Hypothalamus (tissue), 51 donors: Measurements from ENCODE around the gene UNC13A.
"Not testable (repeated sequence)": the region's sequence is repeated elsewhere in the genome, so short reads cannot be mapped to it uniquely, and the experiment has no call there.

ENCODE experiments used
- DNase-seq, 51 donors: peaks; one replicate each; lab custom pipeline; 2025; lab: John Stamatoyannopoulos, UW

The UNC13A gene

GRCh38 chr19:17577457-17578097, 110.6 kb downstream of the UNC13A start:
- no peak for DNase-seq

- DNase-seq = no peak
Measured at GRCh38 chr19:17576758-17577456, 111.2 kb downstream of the UNC13A start.

- DNase-seq = no peak
Measured at GRCh38 chr19:17575871-17576757, 112.0 kb downstream of the UNC13A start.

GRCh38 chr19:17572638-17573037, 115.5 kb downstream of the UNC13A start:
- DNase-seq = no peak

- DNase-seq = no peak
Measured at GRCh38 chr19:17570791-17571190, 117.4 kb downstream of the UNC13A start.

GRCh38 chr19:17570291-17570690, 117.9 kb downstream of the UNC13A start:
- DNase-seq = not testable (repeated sequence)

GRCh38 chr19:17567940-17568339, 120.2 kb downstream of the UNC13A start:
- no peak for DNase-seq

- no peak for DNase-seq
Measured at GRCh38 chr19:17565611-17566010, 122.5 kb downstream of the UNC13A start.

GRCh38 chr19:17564781-17565180, 123.4 kb downstream of the UNC13A start:
- no peak for DNase-seq

- no peak for DNase-seq
Measured at GRCh38 chr19:17562561-17562960, 125.6 kb downstream of the UNC13A start.

- DNase-seq = no peak
Measured at GRCh38 chr19:17562097-17562496, 126.1 kb downstream of the UNC13A start.

- peak in 3 of 51 donors; percentile 1 to 28 (median 6) for DNase-seq
Measured at GRCh38 chr19:17560205-17560595, 128.0 kb downstream of the UNC13A start.

GRCh38 chr19:17557466-17557865, 130.7 kb downstream of the UNC13A start:
- DNase-seq = peak in 3 of 51 donors; percentile 4 to 19 (median 9)

GRCh38 chr19:17556995-17557394, 131.2 kb downstream of the UNC13A start:
- DNase-seq = no peak

GRCh38 chr19:17555929-17556813, 132.0 kb downstream of the UNC13A start:
- DNase-seq = peak in 43 of 51 donors; percentile 14 to 73 (median 44)

GRCh38 chr19:17555480-17555928, 132.7 kb downstream of the UNC13A start, which contains the start of gene COLGALT1:
Gene COLGALT1, plus strand, starts transcription at chr19:17555649. Its CDS starts 65 bp downstream, at chr19:17555714.
- DNase-seq = peak; percentile 46 to 99 (median 92)

- no peak for DNase-seq
Measured at GRCh38 chr19:17554968-17555479, 133.1 kb downstream of the UNC13A start.

GRCh38 chr19:17553256-17553655, 134.9 kb downstream of the UNC13A start:
- DNase-seq = peak in 13 of 51 donors; percentile 2 to 19 (median 9)

GRCh38 chr19:17552735-17553134, 135.4 kb downstream of the UNC13A start:
- DNase-seq = not testable (repeated sequence)
